HepG2 (cell line): ENCODE results near the gene SEPTIN2. TPM values are rescaled to one million over a fixed set of nuclear protein-coding genes. Genes with fewer than 3 reads are reported as not detected.
A peak's percentile ranks its signal among the peaks of the same experiment; 100 is the strongest.

Experiments used
- DNMT3B ChIP-seq: conservative IDR thresholded peaks from 2 replicates; pipeline ENCODE4 v1.6.1; 2016; ENCODE audit warnings: missing biosample characterization, control low read depth
- ZFYVE20 ChIP-seq: sonication (generic); formaldehyde crosslinking; IDR thresholded peaks from 2 replicates; pipeline ENCODE4 v1.8.0; 2023; ENCODE audit warnings: low read depth, mild to moderate bottlenecking, moderate library complexity, missing genetic modification reagents, borderline replicate concordance
- ZNF646 ChIP-seq: sonication (generic); formaldehyde crosslinking; IDR thresholded peaks from 2 replicates; pipeline ENCODE4 v1.9.0; 2021; ENCODE audit warnings: mild to moderate bottlenecking, missing genetic modification reagents
- ZNF800 ChIP-seq: sonication (generic); formaldehyde crosslinking; IDR thresholded peaks from 2 replicates; pipeline ENCODE4 v1.4.0; 2020; ENCODE audit warnings: missing genetic modification reagents
- polyA plus RNA-seq, 8 experiments: library from polyadenylated mRNA; depleted of rRNA in 3 of 8; stranded (reverse) in 7 of 8; unstranded in 1 of 8; fragments of >200 nt; fragmentation: Illumina TruSeq in 4 of 8; extraction: Trizol in 4 of 8; gene quantifications; 2 replicates each; pipeline versions ENCODE4 v1.2.1 to v1.2.3, GENCODE V29; 2011 to 2016; ENCODE audit warnings: low read depth in 4 of 8, missing spikeins in 1 of 8, mixed read lengths in 1 of 8; ENCODE audit not compliant: insufficient read depth in 1 of 8
- total RNA-seq, 5 experiments: library from RNA; depleted of rRNA; stranded (reverse); fragments of >200 nt; fragmentation: Illumina TruSeq; extraction: Trizol; gene quantifications; 2 replicates each; pipeline ENCODE4 v1.2.3, GENCODE V29; 2016; ENCODE audit warnings: low read depth in 1 of 5
- TF ChIP-seq, protein P1 (sequence below): sonication (generic); formaldehyde crosslinking; IDR thresholded peaks from 2 replicates; pipeline ENCODE4 v1.8.1; 2023; ENCODE audit warnings: mild to moderate bottlenecking, inconsistent platforms, moderate library complexity, missing genetic modification reagents, borderline replicate concordance

Gene SEPTIN2
- total and polyA plus RNA-seq, 2 of the 13 experiments (the other 11 are each of a cell fraction or from before 2014, with no cell fraction given): 493 to 733 TPM

GRCh38 chr2:241314226-241315092 lies 1.3 kb upstream of the SEPTIN2 start (continued):
- TF ChIP-seq ZNF800 (no peak; the same call in 1 of the 2 replicates), ZFYVE20 (CRISPR knock-in tag) (0 out of 2 replicates have a peak, but pooled peaks have one; percentile 57), DNMT3B (no peak), ZNF646 (CRISPR knock-in tag) (no peak)
- TF ChIP-seq, protein P1, sequence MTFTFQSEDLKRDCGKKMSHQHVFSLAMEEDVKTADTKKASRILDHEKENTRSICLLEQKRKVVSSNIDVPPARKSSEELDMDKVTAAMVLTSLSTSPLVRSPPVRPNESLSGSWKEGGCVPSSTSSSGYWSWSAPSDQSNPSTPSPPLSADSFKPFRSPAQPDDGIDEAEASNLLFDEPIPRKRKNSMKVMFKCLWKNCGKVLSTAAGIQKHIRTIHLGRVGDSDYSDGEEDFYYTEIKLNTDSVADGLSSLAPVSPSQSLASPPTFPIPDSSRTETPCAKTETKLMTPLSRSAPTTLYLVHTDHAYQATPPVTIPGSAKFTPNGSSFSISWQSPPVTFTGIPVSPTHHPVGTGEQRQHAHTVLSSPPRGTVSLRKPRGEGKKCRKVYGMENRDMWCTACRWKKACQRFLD (CRISPR knock-in tag): no peak
